Occipital lobe (tissue), 2 donors: ENCODE data around the gene PRR16. TPM values are rescaled to one million over a fixed set of nuclear protein-coding genes. Genes with fewer than 3 reads are reported as not detected.
"Not testable (repeated sequence)": the region's sequence is repeated elsewhere in the genome, so short reads cannot be mapped to it uniquely, and the experiment has no call there.

Experiments used
- DNase-seq: peaks from one replicate; lab custom pipeline; 2025; lab: John Stamatoyannopoulos, UW
- total RNA-seq: library from RNA; depleted of rRNA; stranded (reverse); fragments of >200 nt; gene quantifications from one replicate; pipeline ENCODE4 v1.2.3, GENCODE V29; 2014

The PRR16 gene
- total RNA-seq, 1 donor from 2014 or later: 6.1 TPM

- no peak for DNase-seq
These were observed 168.3 kb downstream of the PRR16 start for GRCh38 chr5:120632430-120632829.

- DNase-seq: no peak
These were observed 174.3 kb downstream of the PRR16 start for GRCh38 chr5:120638449-120638848.

GRCh38 chr5:120640778-120641177 lies 176.7 kb downstream of the PRR16 start:
- no peak for DNase-seq

- no peak for DNase-seq
These were observed 180.4 kb downstream of the PRR16 start for GRCh38 chr5:120644516-120644915.

GRCh38 chr5:120655828-120656435 lies 191.8 kb downstream of the PRR16 start:
- DNase-seq: no peak

- DNase-seq: no peak
These were observed 193.0 kb downstream of the PRR16 start for GRCh38 chr5:120657104-120657503.

- DNase-seq: no peak
These were observed 213.4 kb downstream of the PRR16 start for GRCh38 chr5:120677481-120677880.

GRCh38 chr5:120678279-120678678 lies 214.2 kb downstream of the PRR16 start:
- DNase-seq: no peak

GRCh38 chr5:120682851-120683250 lies 218.8 kb downstream of the PRR16 start:
- no peak for DNase-seq

- DNase-seq: no peak
These were observed 219.5 kb downstream of the PRR16 start for GRCh38 chr5:120683580-120683979.

- DNase-seq: no peak
These were observed 220.1 kb downstream of the PRR16 start for GRCh38 chr5:120684213-120684612.

- no peak for DNase-seq
These were observed 220.8 kb downstream of the PRR16 start for GRCh38 chr5:120684749-120685415.

GRCh38 chr5:120690621-120691407 lies 226.7 kb downstream of the PRR16 start:
- no peak for DNase-seq

GRCh38 chr5:120692325-120692724 lies 228.2 kb downstream of the PRR16 start:
- no peak for DNase-seq

- DNase-seq: no peak
These were observed 231.3 kb downstream of the PRR16 start for GRCh38 chr5:120695368-120695880.

- DNase-seq: no peak
These were observed 233.0 kb downstream of the PRR16 start for GRCh38 chr5:120697147-120697546.

- DNase-seq: not testable (repeated sequence)
These were observed 233.7 kb downstream of the PRR16 start for GRCh38 chr5:120697670-120698327.

- not testable (repeated sequence) for DNase-seq
These were observed 236.6 kb downstream of the PRR16 start for GRCh38 chr5:120700653-120701052.

GRCh38 chr5:120702817-120703538 lies 238.9 kb downstream of the PRR16 start:
- not testable (repeated sequence) for DNase-seq

GRCh38 chr5:120703918-120704587 lies 240.0 kb downstream of the PRR16 start:
- DNase-seq: no peak
